Stimulated activated CD4-positive, alpha-beta T cell treated with anti-CD3 and anti-CD28 coated beads, Interleukin-12 subunit alpha, Interleukin-12 subunit beta, amount 100 ng/mL, for 24 hours (primary cell): ENCODE results near the gene PTPRZ1.

ENCODE experiments used
- DNase-seq, 2 experiments: peaks; one replicate each; pipeline ENCODE4 v3.0.0-alpha.2; 2020; ENCODE audit warnings: low read depth in 2 of 2

The PTPRZ1 gene

GRCh38 chr7:121891731-121892130 is 18.8 kb downstream of the PTPRZ1 start:
- DNase-seq, result no peak

GRCh38 chr7:121901026-121901425 is 28.1 kb downstream of the PTPRZ1 start:
- DNase-seq, result no peak

- DNase-seq, result no peak
Measured at GRCh38 chr7:121904120-121904519, 31.2 kb downstream of the PTPRZ1 start.

GRCh38 chr7:121908042-121908441 is 35.1 kb downstream of the PTPRZ1 start:
- no peak for DNase-seq

GRCh38 chr7:121909716-121910345 is 36.9 kb downstream of the PTPRZ1 start:
- no peak for DNase-seq

GRCh38 chr7:121913947-121914675 is 41.1 kb downstream of the PTPRZ1 start:
- no peak for DNase-seq

- no peak for DNase-seq
Measured at GRCh38 chr7:121914676-121915279, 41.8 kb downstream of the PTPRZ1 start.

GRCh38 chr7:121916211-121916610 is 43.2 kb downstream of the PTPRZ1 start:
- no peak for DNase-seq

GRCh38 chr7:121919986-121920385 is 47.0 kb downstream of the PTPRZ1 start:
- no peak for DNase-seq

GRCh38 chr7:121924269-121925186 is 51.6 kb downstream of the PTPRZ1 start:
- no peak for DNase-seq

GRCh38 chr7:121931149-121931902 is 58.4 kb downstream of the PTPRZ1 start:
- DNase-seq, result no peak

GRCh38 chr7:121932768-121933167 is 59.8 kb downstream of the PTPRZ1 start:
- DNase-seq, result no peak

- no peak for DNase-seq
Measured at GRCh38 chr7:121936951-121937623, 64.1 kb downstream of the PTPRZ1 start.

- no peak for DNase-seq
Measured at GRCh38 chr7:121938429-121938996, 65.6 kb downstream of the PTPRZ1 start.

GRCh38 chr7:121940918-121941317 is 68.0 kb downstream of the PTPRZ1 start:
- DNase-seq, result no peak

GRCh38 chr7:121941830-121942229 is 68.9 kb downstream of the PTPRZ1 start:
- no peak for DNase-seq

GRCh38 chr7:121945066-121945465 is 72.1 kb downstream of the PTPRZ1 start:
- no peak for DNase-seq

- no peak for DNase-seq
Measured at GRCh38 chr7:121945480-121946236, 72.7 kb downstream of the PTPRZ1 start.

GRCh38 chr7:121953164-121953563 is 80.2 kb downstream of the PTPRZ1 start:
- DNase-seq, result no peak

GRCh38 chr7:121953601-121954000 is 80.6 kb downstream of the PTPRZ1 start:
- no peak for DNase-seq
